ENCODE data around the gene ANO2. TPM values are rescaled to one million over a fixed set of nuclear protein-coding genes. Genes with fewer than 3 reads are reported as not detected.
"Not testable (repeated sequence)": the region's sequence is repeated elsewhere in the genome, so short reads cannot be mapped to it uniquely, and the experiment has no call there.

The ANO2 gene
- polyA plus RNA-seq, 1 donor from 2014 or later, result 1.8 TPM

DNA sequence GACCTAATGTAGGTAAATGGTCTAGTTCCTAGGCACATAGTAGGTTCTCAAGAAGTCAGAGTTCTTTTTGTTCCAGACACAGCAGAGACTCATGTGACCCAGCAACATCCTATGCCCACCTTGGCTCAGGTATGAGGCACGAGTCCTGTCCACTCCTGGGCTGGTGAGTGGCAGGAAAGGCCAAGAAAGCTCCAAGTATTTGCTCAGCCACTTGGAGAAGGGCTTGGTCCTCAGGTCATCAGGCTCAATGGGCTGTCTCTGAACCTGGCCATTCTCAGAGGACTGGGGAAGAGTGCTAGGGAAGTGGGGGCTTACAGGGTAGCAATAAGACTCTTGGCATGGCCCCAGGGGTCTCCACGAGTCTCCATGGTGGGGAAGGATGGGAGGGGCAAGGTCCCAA lies 260.1 kb downstream of the ANO2 start:
- Histone ChIP-seq H3K4me2 (ENCODE audit: low read length) (no peak overlapping the region), H3K4me3 (ENCODE audit: low read length) (no peak overlapping the region), H3K36me3 (ENCODE audit: insufficient read depth, low read length) (no peaks in the 10 kb centered on the region), H3K27me3 (ENCODE audit: insufficient read depth, low read depth, low read length) (no peaks in the 10 kb centered on the region), H2AFZ (ENCODE audit: low read depth, low read length) (no peak overlapping the region), H3K9ac (ENCODE audit: low read length) (no peak overlapping the region), H3K9me3 (ENCODE audit: low read length) (no peaks in the 10 kb centered on the region), H4K20me1 (ENCODE audit: insufficient read depth) (no peaks in the 10 kb centered on the region), H3K9me2 (ENCODE audit: insufficient read depth, low read length) (no peaks in the 10 kb centered on the region), H3F3A (ENCODE audit: insufficient read depth, low read length, poor library complexity, severe bottlenecking) (no peaks in the 10 kb centered on the region), H3K79me2 (replicated peaks; ENCODE audit: insufficient read depth, low read length) (no peaks in the 10 kb centered on the region), H3K27ac (ENCODE audit: low read length) (no peak overlapping the region)
- TF ChIP-seq MXI1 (conservative IDR thresholded peaks at IDR 0.05; ENCODE audit: poor library complexity, severe bottlenecking) (no peak), EZH2 (IDR thresholded peaks at IDR 0.05; ENCODE audit: borderline replicate concordance, insufficient read depth, low read length, poor library complexity, severe bottlenecking) (no peak)

DNA sequence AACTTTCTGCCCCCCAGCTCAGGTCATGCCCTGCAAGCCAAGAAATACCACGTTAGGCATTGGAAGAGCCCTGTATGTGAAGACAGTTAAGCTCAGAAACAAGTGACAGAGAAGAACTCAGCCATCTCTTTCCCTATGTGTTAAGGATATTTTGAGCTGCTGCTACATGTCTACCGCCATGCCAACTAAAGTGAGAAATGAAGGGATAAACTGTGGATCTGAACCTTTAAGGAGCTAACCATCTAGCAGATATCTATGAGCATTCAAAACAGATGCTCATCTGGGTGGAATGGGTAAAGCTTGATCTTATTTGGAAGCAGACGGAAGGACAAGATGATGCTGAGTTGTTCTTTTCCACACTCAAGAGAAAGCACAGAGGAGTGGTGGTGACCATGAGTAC lies 262.5 kb downstream of the ANO2 start:
- Histone ChIP-seq H3K4me2 (ENCODE audit: low read length) (no peak overlapping the region), H3K9me3 (ENCODE audit: low read length) (no peaks in the 10 kb centered on the region), H3F3A (ENCODE audit: insufficient read depth, low read length, poor library complexity, severe bottlenecking) (no peaks in the 10 kb centered on the region), H3K27me3 (ENCODE audit: insufficient read depth, low read depth, low read length) (no peaks in the 10 kb centered on the region), H3K9me2 (ENCODE audit: insufficient read depth, low read length) (no peaks in the 10 kb centered on the region), H3K27ac (ENCODE audit: low read length) (no peak overlapping the region), H3K79me2 (replicated peaks; ENCODE audit: insufficient read depth, low read length) (no peaks in the 10 kb centered on the region), H4K20me1 (ENCODE audit: insufficient read depth) (no peaks in the 10 kb centered on the region), H3K4me3 (ENCODE audit: low read length) (no peak overlapping the region), H3K36me3 (ENCODE audit: insufficient read depth, low read length) (no peaks in the 10 kb centered on the region), H2AFZ (ENCODE audit: low read depth, low read length) (no peak overlapping the region), H3K9ac (ENCODE audit: low read length) (no peak overlapping the region)
- TF ChIP-seq POLR2AphosphoS5 (IDR thresholded peaks at IDR 0.05), result no peak
- no peak for TF ChIP-seq RAD21 (conservative IDR thresholded peaks at IDR 0.05)
- no peak for TF ChIP-seq TAF1 (IDR thresholded peaks at IDR 0.05; ENCODE audit: low read depth)
- TF ChIP-seq MXI1 (conservative IDR thresholded peaks at IDR 0.05; ENCODE audit: poor library complexity, severe bottlenecking), result no peak
- TF ChIP-seq, protein P1, sequence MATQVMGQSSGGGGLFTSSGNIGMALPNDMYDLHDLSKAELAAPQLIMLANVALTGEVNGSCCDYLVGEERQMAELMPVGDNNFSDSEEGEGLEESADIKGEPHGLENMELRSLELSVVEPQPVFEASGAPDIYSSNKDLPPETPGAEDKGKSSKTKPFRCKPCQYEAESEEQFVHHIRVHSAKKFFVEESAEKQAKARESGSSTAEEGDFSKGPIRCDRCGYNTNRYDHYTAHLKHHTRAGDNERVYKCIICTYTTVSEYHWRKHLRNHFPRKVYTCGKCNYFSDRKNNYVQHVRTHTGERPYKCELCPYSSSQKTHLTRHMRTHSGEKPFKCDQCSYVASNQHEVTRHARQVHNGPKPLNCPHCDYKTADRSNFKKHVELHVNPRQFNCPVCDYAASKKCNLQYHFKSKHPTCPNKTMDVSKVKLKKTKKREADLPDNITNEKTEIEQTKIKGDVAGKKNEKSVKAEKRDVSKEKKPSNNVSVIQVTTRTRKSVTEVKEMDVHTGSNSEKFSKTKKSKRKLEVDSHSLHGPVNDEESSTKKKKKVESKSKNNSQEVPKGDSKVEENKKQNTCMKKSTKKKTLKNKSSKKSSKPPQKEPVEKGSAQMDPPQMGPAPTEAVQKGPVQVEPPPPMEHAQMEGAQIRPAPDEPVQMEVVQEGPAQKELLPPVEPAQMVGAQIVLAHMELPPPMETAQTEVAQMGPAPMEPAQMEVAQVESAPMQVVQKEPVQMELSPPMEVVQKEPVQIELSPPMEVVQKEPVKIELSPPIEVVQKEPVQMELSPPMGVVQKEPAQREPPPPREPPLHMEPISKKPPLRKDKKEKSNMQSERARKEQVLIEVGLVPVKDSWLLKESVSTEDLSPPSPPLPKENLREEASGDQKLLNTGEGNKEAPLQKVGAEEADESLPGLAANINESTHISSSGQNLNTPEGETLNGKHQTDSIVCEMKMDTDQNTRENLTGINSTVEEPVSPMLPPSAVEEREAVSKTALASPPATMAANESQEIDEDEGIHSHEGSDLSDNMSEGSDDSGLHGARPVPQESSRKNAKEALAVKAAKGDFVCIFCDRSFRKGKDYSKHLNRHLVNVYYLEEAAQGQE (IDR thresholded peaks at IDR 0.05; ENCODE audit: borderline replicate concordance), result no peak
- no peak for TF ChIP-seq SMC3 (conservative IDR thresholded peaks at IDR 0.05; ENCODE audit: poor library complexity)

DNA sequence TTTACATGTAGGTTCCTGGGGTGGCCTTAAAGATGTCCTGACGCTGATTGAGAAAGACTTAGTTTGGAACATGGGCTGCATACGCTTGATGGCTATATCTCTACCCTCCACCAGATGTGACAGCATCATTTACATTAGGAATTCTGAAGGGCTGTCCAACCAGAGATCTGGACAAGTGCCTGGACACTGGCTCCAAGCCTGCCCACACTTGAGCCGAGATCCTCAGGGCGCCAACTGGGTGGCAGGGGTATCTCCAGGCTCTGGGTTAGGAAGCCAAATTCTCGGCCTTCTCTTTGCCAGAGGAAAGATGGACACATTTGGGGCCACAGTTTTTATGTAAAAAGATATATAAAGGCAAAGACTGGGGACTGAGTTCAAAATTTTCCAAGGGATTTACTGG lies 266.9 kb downstream of the ANO2 start:
- H3K9me2 ChIP-seq (ENCODE audit: insufficient read depth, low read length), result no peaks in the 10 kb centered on the region
- H3K36me3 ChIP-seq (ENCODE audit: insufficient read depth, low read length), result no peaks in the 10 kb centered on the region
- TF ChIP-seq EP300 (conservative IDR thresholded peaks at IDR 0.05; ENCODE audit: poor library complexity, severe bottlenecking), result no peak
- H3K9ac ChIP-seq (ENCODE audit: low read length), result no peak overlapping the region
- no peaks in the 10 kb centered on the region for H3K27me3 ChIP-seq (ENCODE audit: insufficient read depth, low read depth, low read length)
- no peak overlapping the region for H3K4me2 ChIP-seq (ENCODE audit: low read length)
- no peaks in the 10 kb centered on the region for H3K9me3 ChIP-seq (ENCODE audit: low read length)
- H3K27ac ChIP-seq (ENCODE audit: low read length), result no peak overlapping the region
- H3K79me2 ChIP-seq (replicated peaks; ENCODE audit: insufficient read depth, low read length), result no peaks in the 10 kb centered on the region
- H4K20me1 ChIP-seq (ENCODE audit: insufficient read depth), result no peaks in the 10 kb centered on the region
- no peak overlapping the region for H3K4me3 ChIP-seq (ENCODE audit: low read length)
- H2AFZ ChIP-seq (ENCODE audit: low read depth, low read length), result no peak overlapping the region
- no peaks in the 10 kb centered on the region for H3F3A ChIP-seq (ENCODE audit: insufficient read depth, low read length, poor library complexity, severe bottlenecking)

DNA sequence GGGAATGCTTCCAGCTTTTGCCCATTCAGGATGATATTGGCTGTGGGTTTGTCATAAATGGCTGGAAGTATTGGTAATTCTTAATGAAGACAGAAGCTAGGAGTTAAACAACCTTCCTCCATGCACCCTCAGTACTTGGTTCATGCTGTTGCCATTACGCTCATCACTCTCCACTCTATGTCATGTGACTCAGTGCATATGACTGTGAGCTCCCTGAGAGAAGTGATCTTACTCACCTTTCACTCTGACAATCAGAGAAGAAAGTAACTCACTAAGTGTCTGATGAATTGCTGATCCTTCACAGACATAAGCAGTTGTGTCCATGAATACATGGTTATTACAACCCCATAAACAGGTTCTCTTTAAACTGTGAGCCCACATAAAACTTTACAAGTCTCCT lies 275.4 kb downstream of the ANO2 start:
- not testable (repeated sequence) for H2AFZ ChIP-seq (ENCODE audit: low read depth, low read length); H3K4me3 ChIP-seq (ENCODE audit: low read length); H3K4me2 ChIP-seq (ENCODE audit: low read length)

More for the DNA sequence above, 275.4 kb downstream of the ANO2 start:
- H3F3A ChIP-seq (ENCODE audit: insufficient read depth, low read length, poor library complexity, severe bottlenecking); H3K9me3 ChIP-seq (ENCODE audit: low read length); H3K36me3 ChIP-seq (ENCODE audit: insufficient read depth, low read length); H3K27ac ChIP-seq (ENCODE audit: low read length); H3K9me2 ChIP-seq (ENCODE audit: insufficient read depth, low read length); H3K9ac ChIP-seq (ENCODE audit: low read length); H3K27me3 ChIP-seq (ENCODE audit: insufficient read depth, low read depth, low read length); H3K79me2 ChIP-seq (replicated peaks; ENCODE audit: insufficient read depth, low read length); H4K20me1 ChIP-seq (ENCODE audit: insufficient read depth): not testable (repeated sequence)

All from neural cell (in vitro differentiated cells).